RKO (cell line): ENCODE results near the gene CFAP73.
"Not testable (repeated sequence)": the region's sequence is repeated elsewhere in the genome, so short reads cannot be mapped to it uniquely, and the experiment has no call there.

Source experiments
- DNase-seq: peaks from one replicate; pipeline ENCODE4 v3.0.0-alpha.2; 2016; ENCODE audit warnings: low spot score

Gene CFAP73

DNA sequence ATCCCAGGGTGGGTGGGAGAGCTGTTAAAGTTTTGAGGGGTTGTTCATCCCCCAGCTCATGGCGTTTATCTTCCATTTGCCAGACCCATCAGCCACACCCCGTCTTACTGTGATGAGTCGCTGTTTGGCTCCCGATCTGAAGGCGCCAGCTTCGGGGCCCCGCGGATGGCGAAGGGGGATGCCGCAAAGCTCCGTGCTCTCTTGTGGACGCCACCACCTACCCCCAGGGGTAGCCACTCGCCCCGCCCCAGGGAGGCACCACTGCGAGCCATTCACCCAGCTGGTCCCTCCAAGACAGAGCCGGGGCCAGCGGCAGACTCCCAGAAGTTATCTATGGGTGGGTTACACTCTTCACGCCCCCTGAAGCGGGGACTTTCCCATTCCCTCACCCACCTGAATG lies 41.7 kb downstream of the CFAP73 start:
- DNase-seq, result no peak

GRCh38 chr12:113194971-113195391 lies 45.5 kb downstream of the CFAP73 start:
- no peak for DNase-seq

DNA sequence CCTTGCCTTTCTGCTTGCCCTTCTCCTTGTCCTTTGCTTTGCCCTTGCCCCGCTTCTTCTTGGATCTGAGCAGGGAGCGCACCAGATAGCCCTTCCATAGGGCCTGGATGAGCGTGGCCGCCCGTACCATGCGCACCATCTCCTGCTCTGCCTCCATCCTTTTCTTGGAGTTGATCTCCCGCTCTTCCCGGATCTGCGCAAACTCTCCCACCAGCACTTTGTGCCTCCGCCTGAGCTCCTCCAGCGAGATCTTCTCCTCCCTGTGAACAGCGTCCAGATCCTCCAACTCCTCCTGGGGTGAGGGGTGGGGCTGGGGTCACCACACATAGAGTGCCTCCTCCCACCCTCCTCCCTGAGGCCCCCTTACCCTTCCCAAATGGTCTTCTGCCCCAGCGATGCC lies 46.1 kb downstream of the CFAP73 start:
- DNase-seq, result no peak

DNA sequence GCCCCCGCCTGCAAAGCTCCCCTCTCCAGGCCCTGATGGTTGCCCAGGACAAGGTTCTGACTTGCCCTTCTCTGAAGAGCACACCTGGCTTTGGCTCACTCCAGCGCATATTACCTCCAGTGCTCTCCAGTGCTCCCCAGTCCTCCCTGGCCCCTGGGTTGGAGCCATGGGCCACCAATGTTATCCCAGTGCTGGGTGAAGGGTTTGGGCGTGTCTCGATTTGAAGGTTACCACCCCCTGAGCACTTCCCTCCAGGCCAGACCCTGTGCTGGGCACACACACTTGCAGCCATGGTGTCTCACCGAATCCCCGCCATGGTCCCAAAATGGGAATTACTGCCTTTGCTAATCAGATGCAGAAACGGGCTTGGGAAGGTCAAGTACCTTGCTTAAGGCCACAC lies 47.1 kb downstream of the CFAP73 start:
- no peak for DNase-seq

DNA sequence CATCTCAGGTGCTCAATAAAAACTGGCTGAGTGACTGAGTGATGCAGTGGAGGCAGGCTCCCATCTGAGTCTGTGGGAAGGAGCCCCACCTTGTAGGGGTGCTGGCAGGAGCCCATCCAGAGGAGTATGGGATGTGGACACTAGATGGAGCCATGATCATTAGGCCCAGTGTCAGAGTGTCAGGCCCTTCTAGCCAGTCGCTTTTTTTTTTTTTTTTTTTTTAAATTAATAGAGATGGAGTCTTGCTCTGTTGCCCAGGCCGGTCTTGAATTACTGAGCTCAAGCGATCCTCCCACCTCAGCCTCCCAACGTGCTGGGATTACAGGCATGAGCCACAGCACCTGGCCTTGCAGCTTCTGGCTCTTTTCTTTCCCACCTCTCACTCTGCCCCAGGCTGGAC lies 47.5 kb downstream of the CFAP73 start:
- peak; percentile 86 for DNase-seq

DNA sequence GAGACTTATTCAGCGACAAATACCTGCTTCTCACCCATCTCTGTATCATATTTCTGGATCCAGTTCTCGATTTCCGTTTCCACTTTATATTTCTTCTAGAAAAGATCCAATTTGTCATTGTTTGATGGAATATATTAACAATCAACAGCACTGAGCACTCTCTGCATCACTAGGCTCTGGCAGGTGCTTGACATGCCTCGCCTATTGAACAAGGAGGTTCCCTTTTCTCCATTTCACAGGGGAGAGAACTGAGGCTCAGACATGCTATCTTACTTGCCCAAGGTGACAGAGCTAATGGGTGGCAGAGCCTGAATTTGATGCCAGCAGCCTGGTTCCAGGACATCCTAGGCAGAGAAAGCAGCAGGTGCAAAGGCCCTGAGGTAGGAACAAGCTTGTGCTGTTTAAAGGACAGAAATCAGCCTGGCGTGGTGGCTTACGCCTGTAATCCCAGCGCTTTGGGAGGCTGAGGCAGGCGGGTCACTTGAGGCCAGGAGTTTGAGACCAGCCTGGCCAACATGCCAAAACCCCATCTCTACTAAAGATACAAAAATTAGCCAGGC lies 48.1 kb downstream of the CFAP73 start:
- DNase-seq, result no peak

GRCh38 chr12:113198296-113198695 lies 48.8 kb downstream of the CFAP73 start:
- no peak for DNase-seq

DNA sequence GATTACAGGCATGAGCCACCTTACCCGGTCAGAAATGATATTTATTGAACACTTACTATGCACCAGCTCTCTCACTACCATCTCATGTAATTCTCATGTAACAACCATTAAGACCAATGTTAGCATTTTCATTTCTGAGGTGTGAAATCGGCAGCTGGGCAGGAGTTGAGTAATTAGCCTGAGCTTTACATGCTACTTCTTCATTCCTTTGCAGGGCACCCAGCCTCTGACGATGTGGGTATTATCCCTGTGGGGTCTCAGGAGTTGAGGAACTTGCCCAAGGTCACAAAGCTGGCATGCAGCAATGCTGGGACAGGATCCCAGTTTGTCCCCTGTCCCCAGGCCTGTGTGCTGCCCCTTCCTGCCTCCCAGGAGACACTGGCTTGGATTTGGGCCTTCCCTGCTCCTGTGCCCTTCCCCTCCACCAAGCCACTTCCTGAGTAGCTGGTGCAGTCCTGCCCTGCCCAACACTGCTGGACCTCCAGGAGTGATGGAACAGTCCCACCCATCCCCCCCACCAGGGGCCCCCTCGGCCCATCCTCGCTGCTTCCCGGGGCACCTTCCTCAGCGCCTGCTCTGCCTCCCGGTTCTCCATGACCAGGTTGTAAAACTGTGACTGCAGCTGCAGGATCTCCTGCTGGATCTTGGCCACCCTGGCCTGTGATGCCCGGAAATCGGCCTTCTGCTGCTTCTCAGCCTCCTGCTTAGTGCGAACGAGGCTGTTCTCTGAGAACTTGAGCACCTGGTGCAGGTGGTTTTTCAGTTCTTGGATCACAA lies 50.7 kb downstream of the CFAP73 start:
- no peak for DNase-seq

DNA sequence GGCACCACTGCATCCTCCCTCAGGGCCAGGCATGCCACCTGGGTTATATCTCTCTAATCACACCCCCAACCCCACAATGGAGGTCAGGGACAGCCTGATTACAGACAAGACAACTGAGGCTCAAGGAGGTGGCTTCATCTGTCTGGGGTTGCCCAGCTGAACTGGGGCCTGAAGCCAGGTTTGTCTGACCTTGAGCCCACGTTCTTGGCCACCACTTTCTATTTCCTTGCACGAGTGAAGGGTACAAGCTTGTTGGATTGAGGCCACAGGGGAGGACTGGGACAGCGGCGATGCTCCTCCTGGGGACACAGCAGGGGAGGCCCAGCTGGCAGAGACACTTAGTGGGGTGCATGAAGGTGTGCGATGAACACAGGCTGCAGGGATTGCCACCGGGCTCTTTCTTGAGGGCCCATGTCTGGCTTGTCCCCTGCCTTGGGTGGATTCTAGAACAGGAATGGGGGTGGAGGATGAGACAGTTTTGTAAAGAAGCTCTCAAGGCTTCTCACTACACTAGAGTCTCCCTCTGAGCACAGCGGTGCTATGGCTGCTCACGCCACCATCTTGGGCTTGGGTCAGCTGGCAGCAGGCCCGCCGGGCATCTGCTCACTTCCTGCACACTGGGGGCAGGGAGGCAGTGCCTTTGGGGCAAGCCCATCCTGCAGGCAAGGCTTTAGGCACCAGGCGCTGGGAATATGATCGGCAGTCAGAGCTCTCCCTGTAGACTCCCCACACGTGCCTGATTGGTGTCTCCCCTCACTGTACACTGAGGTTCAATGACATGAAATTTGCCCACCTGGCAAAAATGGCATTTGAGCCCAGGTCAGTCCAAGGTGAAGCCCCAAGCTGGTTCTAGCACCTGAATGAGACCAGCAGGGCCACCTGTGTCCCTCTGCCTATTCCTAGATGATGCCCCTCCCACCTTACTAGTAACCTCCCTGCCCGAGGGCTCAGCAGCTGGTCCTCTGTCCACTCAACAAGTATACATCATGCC lies 52.0 kb downstream of the CFAP73 start:
- no peak for DNase-seq

DNA sequence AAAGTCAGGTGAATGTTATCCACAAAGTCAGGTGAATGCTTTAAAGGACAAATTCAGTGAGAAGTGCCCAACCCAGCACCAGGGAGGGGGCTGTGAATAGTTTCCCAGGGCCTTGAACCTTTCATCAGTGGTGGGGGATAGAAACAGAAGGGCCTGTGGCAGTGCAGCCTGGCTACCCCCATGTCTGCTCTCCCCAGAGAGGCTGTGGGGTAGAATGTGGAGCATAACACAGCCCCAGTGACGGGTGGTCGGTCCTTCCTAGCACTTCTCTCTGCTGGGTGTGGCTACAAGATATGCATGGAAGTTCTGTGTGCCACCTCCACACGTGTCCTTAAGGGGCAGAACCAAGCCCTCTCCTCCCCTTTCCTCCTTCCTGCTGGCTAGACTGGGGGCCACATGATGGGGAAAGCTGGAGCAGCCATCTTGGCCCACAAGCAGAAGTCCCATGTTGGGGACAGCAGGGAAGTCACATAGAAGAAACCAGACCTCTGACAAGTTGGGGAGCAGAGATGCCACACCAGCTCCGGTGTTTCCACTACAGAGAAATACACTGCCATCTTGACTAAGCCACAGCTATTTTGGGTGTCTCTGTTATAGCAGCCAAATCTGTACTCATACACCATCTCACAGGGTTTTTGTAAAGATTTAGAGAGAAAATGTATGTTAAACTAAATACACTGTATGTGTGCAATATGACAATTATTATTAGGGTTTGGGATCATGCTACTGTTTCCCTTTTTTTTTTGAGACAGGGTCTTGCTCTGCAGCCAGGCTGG lies 53.0 kb downstream of the CFAP73 start:
- DNase-seq, result no peak

DNA sequence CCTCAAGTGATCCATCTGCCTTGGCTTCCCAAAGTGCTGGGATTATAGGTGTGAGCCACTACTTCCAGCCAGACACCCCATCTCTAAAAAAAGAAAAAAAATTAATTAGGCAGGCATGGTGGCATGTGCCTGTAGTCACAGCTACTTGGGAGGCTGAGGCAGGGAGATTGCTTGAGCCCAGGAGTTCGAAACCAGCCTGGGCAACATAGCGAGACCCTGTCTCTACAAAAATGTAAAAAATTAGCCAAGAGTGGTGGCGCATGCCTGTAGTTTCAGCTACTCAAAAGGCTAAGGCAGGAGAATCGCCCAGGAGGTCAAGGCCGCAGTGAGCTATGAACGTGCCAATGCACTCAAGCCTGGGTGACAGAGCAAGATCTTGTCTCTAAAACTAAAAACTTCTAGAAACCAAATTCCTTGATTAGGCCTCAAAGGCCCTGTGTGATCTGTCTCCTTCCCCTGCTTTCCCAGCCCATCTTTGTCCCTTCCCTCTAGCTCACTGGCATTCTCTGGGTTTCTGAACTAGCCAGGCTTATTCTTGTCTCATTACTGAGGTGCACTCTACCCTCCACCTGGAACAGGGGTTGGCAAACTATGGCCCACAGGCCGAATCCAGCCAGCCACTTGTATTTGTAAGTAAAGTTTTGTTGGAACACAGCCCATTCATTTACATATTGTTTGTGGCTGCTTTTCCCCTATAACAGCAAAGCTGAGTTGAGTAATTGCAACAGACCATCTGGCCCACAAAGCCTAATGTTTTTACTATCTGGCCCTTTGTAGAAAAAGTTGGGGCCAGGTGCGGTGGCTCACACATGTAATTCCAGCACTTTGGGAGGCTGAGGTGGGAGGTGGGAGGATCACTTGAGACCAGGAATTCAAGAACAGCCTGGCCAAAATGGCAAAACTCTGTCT lies 54.6 kb downstream of the CFAP73 start:
- no peak for DNase-seq

DNA sequence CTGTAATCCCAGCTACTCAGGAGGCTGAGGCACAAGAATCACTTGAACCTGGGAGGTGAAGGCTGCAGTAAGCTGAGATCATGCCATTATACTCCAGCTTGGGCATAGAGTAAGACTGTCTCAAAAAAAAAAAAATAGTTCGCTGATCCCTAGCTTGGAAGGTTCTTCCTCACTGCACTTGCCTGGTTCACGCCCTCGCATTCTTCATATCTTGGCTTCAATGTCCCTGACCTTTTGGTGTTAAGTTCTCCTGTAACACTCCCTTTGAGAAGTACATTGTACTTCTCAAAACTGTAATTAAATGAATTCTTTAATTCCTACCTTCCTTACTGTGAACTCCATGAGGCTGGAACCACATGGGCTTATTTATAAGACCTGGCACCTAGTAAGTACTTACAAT lies 55.3 kb downstream of the CFAP73 start:
- no peak for DNase-seq

DNA sequence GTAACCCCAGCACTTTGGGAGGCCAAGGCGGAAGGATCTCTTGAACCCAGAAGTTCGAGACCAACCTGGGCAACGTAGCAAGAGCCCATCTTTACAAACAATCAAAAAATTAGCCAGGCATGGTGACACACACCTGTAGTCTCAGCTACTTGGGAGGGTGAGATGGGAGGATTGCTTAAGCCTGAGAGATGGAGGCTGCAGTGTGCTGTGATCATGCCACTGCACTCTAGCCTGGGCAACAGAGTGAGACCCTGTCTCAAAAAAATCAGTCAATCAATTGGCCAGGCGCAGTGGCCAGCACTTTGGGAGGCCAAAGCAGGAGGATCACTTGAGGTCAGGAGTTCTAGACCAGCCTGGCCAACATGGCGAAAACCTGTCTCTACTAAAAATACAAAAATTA lies 57.3 kb downstream of the CFAP73 start:
- not testable (repeated sequence) for DNase-seq

GRCh38 chr12:113207613-113208040 lies 58.1 kb downstream of the CFAP73 start:
- DNase-seq, result no peak

GRCh38 chr12:113208041-113208934 lies 58.8 kb downstream of the CFAP73 start:
- DNase-seq, result no peak
